GM04504 (cell line): ENCODE measurements around the gene FRG1.
"Not testable (repeated sequence)": the region's sequence is repeated elsewhere in the genome, so short reads cannot be mapped to it uniquely, and the experiment has no call there.

Experiments used
- DNase-seq: peaks from one replicate; pipeline ENCODE4 v3.0.0-alpha.2; 2012; ENCODE audit warnings: low read depth

The FRG1 gene

GRCh38 chr4:189940178-189941004 lies at the start of gene FRG1:
TSS of gene FRG1 (plus strand) at chr4:189940872. CDS start at chr4:189941010, 138 bp downstream.
- DNase-seq: peak; percentile 91

GRCh38 chr4:189897667-189898066 lies 43.0 kb upstream of the FRG1 start:
- DNase-seq: no peak

- DNase-seq: not testable (repeated sequence)
Measured at GRCh38 chr4:189899481-189900015, 41.1 kb upstream of the FRG1 start.

- DNase-seq: peak; percentile 34
Measured at GRCh38 chr4:189904420-189905027, 36.1 kb upstream of the FRG1 start.

- no peak for DNase-seq
Measured at GRCh38 chr4:189912170-189912569, 28.5 kb upstream of the FRG1 start.

GRCh38 chr4:189917161-189917891 lies 23.3 kb upstream of the FRG1 start:
- DNase-seq: no peak

GRCh38 chr4:189921058-189921457 lies 19.6 kb upstream of the FRG1 start:
- no peak for DNase-seq

- not testable (repeated sequence) for DNase-seq
Measured at GRCh38 chr4:189926742-189927141, 13.9 kb upstream of the FRG1 start.

GRCh38 chr4:189941005-189941450 lies 356 bp downstream of the FRG1 start:
- DNase-seq: no peak

- not testable (repeated sequence) for DNase-seq
Measured at GRCh38 chr4:189942412-189942811, 1.7 kb downstream of the FRG1 start.

- DNase-seq: not testable (repeated sequence)
Measured at GRCh38 chr4:189944077-189944476, 3.4 kb downstream of the FRG1 start.

- not testable (repeated sequence) for DNase-seq
Measured at GRCh38 chr4:189946906-189947305, 6.2 kb downstream of the FRG1 start.

- DNase-seq: not testable (repeated sequence)
Measured at GRCh38 chr4:189948486-189948885, 7.8 kb downstream of the FRG1 start.

- DNase-seq: not testable (repeated sequence)
Measured at GRCh38 chr4:189969291-189969690, 28.6 kb downstream of the FRG1 start.

GRCh38 chr4:189973646-189974045 lies 33.0 kb downstream of the FRG1 start:
- DNase-seq: no peak

- no peak for DNase-seq
Measured at GRCh38 chr4:189974056-189974455, 33.4 kb downstream of the FRG1 start.

- no peak for DNase-seq
Measured at GRCh38 chr4:189979196-189980047, 38.8 kb downstream of the FRG1 start.

- DNase-seq: not testable (repeated sequence)
Measured at GRCh38 chr4:189980292-189980691, 39.6 kb downstream of the FRG1 start.

- DNase-seq: no peak
Measured at GRCh38 chr4:189981970-189982369, 41.3 kb downstream of the FRG1 start.

GRCh38 chr4:189983916-189984526 lies 43.3 kb downstream of the FRG1 start:
- not testable (repeated sequence) for DNase-seq

GRCh38 chr4:189984661-189985060 lies 44.0 kb downstream of the FRG1 start:
- not testable (repeated sequence) for DNase-seq
